Breast epithelium (tissue), 3 donors: ENCODE measurements around the gene TNS1.
"Not testable (repeated sequence)": the region's sequence is repeated elsewhere in the genome, so short reads cannot be mapped to it uniquely, and the experiment has no call there.

ENCODE experiments used
- CTCF ChIP-seq, 3 donors: fragments of 450-650 bp; IDR thresholded peaks; one replicate each; pipeline ENCODE4 v1.5.1; 2016 to 2017; ENCODE audit warnings: antibody characterized with exemption in 3 of 3, mild to moderate bottlenecking in 3 of 3, moderate library complexity in 3 of 3
- POLR2A ChIP-seq: fragments of 450-650 bp; IDR thresholded peaks from one replicate; pipeline ENCODE4 v1.6.1; 2016; ENCODE audit warnings: antibody characterized with exemption, mild to moderate bottlenecking, moderate library complexity

GRCh38 chr2:217786560-217786959 lies 216.2 kb downstream of the TNS1 start:
- TF ChIP-seq CTCF (IDR thresholded peaks at IDR 0.05); POLR2A: not testable (repeated sequence)
